HepG2 (cell line): Measurements from ENCODE around the gene VPS50. TPM values are rescaled to one million over a fixed set of nuclear protein-coding genes. Genes with fewer than 3 reads are reported as not detected.

Experiments
- ATAC-seq: fragments of 200-7000 bp; cut with Tn5 transposase; 3 replicates; pipeline ENCODE4 v1.9.1; 2020; ENCODE audit warnings: mild to moderate bottlenecking, moderate library complexity
- BruUV-seq: library from RNA; stranded (reverse); fragments of 400-500 nt; replicated peaks from 2 replicates; lab custom pipeline; 2021; lab: Mats Ljungman, UMichigan
- CTCF ChIA-PET: fragments of 300-600 bp; formaldehyde crosslinking; extraction: SDS; loops from one replicate; lab custom pipeline; 2021; ENCODE audit warnings: low total read pairs, inconsistent platforms, low intra/inter-chr PET ratio; lab: Yijun Ruan, JAX
- POLR2A ChIA-PET: fragments of 350-600 bp; sonication (Branson Sonifier 250); formaldehyde crosslinking; loops from one replicate; lab custom pipeline; 2020; ENCODE audit warnings: antibody characterized with exemption, inconsistent platforms; lab: Yijun Ruan, JAX
- DNase-seq: peaks from one replicate; pipeline ENCODE4 v3.0.0-alpha.2; 2015; ENCODE audit warnings: low spot score
- FAIRE-seq: peaks from 3 replicates; lab custom pipeline; 2011; peaks lifted over from hg19 to GRCh38; lab: Jason Lieb, UNC
- H2AFZ ChIP-seq: one replicate; pipeline ENCODE4 v1.6.1; 2011; ENCODE audit warnings: low read length, inconsistent platforms
- H3K27ac ChIP-seq: fragments of 300-600 bp; 3 replicates; pipeline ENCODE4 v1.8.0; 2011; ENCODE audit warnings: mixed run types, mild to moderate bottlenecking, mixed read lengths, low read length, inconsistent platforms; ENCODE audit not compliant: insufficient read depth; ENCODE audit errors: extremely low read length
- H3K27me3 ChIP-seq, 2 experiments: fragments of 200-600 bp in 1 of 2; 2 replicates in 1 of 2; 3 replicates in 1 of 2; pipeline versions ENCODE4 v1.6.0 to v1.8.0; 2011; ENCODE audit warnings: low read length in 2 of 2, mild to moderate bottlenecking in 2 of 2, moderate library complexity in 2 of 2, inconsistent platforms in 1 of 2; ENCODE audit not compliant: insufficient read depth in 2 of 2, control insufficient read depth in 1 of 2
- H3K36me3 ChIP-seq, 2 experiments: fragments of 200-600 bp in 1 of 2; replicated peaks in 1 of 2; 2 replicates in 1 of 2; 3 replicates in 1 of 2; pipeline versions ENCODE4 v1.5.1 to v1.8.0; 2011; ENCODE audit warnings: low read length in 2 of 2, inconsistent platforms in 1 of 2; ENCODE audit not compliant: insufficient read depth in 2 of 2, control insufficient read depth in 1 of 2
- H3K4me1 ChIP-seq: 2 replicates; pipeline ENCODE4 v1.5.1; 2012; ENCODE audit warnings: low read length, inconsistent platforms; ENCODE audit not compliant: insufficient read depth
- H3K4me2 ChIP-seq: 2 replicates; pipeline ENCODE4 v1.6.0; 2011; ENCODE audit warnings: low read depth, low read length, inconsistent platforms
- H3K4me3 ChIP-seq, 3 experiments: fragments of 200-600 bp in 1 of 3; sonication (generic), shearing (Covaris generic) in 1 of 3; replicated peaks in 1 of 3; 2 replicates each; pipeline ENCODE4 v1.5.1; 2011 to 2016; ENCODE audit warnings: low read length in 3 of 3, inconsistent platforms in 2 of 3, low read depth in 2 of 3, mild to moderate bottlenecking in 2 of 3, control low read depth in 1 of 3, mixed read lengths in 1 of 3; ENCODE audit not compliant: insufficient read depth in 1 of 3
- H3K79me2 ChIP-seq: one replicate; pipeline ENCODE4 v1.6.1; 2011; ENCODE audit warnings: low read length, inconsistent platforms; ENCODE audit not compliant: insufficient read depth
- H3K9ac ChIP-seq: 2 replicates; pipeline ENCODE4 v1.6.0; 2011; ENCODE audit warnings: mild to moderate bottlenecking, low read depth, low read length, inconsistent platforms; ENCODE audit not compliant: insufficient read depth
- H3K9me3 ChIP-seq: 2 replicates; pipeline ENCODE4 v1.5.1; 2012; ENCODE audit warnings: mild to moderate bottlenecking, low read length
- H4K20me1 ChIP-seq: 2 replicates; pipeline ENCODE4 v1.6.0; 2011; ENCODE audit warnings: inconsistent platforms, mild to moderate bottlenecking, low read length, moderate library complexity; ENCODE audit not compliant: insufficient read depth
- AHR ChIP-seq: IDR thresholded peaks from 2 replicates; pipeline ENCODE4 v1.6.1; 2018; ENCODE audit warnings: missing genetic modification reagents, missing compliant biosample characterization
- ATF7-NPFF ChIP-seq: sonication (generic); formaldehyde crosslinking; IDR thresholded peaks from 2 replicates; pipeline ENCODE4 v1.8.1; 2023; ENCODE audit warnings: mild to moderate bottlenecking, low read depth, missing genetic modification reagents, moderate library complexity
- CENPBD1 ChIP-seq: sonication (generic); formaldehyde crosslinking; IDR thresholded peaks from 2 replicates; pipeline ENCODE4 v1.8.0; 2022; ENCODE audit warnings: missing genetic modification reagents, low read depth, mild to moderate bottlenecking, borderline replicate concordance
- ZBTB40 ChIP-seq, 2 experiments: fragments of 450-650 bp in 1 of 2; sonication (generic) in 1 of 2; formaldehyde crosslinking in 1 of 2; IDR thresholded peaks; 2 replicates each; pipeline versions ENCODE4 v1.6.1 to v1.8.0; 2016 to 2022; ENCODE audit warnings: antibody characterized with exemption in 1 of 2, mild to moderate bottlenecking in 1 of 2, missing genetic modification reagents in 1 of 2
- ZNF451 ChIP-seq: sonication (generic); formaldehyde crosslinking; IDR thresholded peaks from 2 replicates; pipeline ENCODE4 v1.5.0; 2020; ENCODE audit warnings: mild to moderate bottlenecking, missing genetic modification reagents
- ZNF83 ChIP-seq: sonication (generic); formaldehyde crosslinking; IDR thresholded peaks from 2 replicates; pipeline ENCODE4 v1.4.0; 2020; ENCODE audit warnings: missing genetic modification reagents, mild to moderate bottlenecking, borderline replicate concordance
- WGBS: methylation state at CpG from one replicate; pipeline ENCODE4 v1.1.6; 2017; ENCODE audit warnings: low lambda C conversion rate; 5-methylcytosine and 5-hydroxymethylcytosine counted together
- in situ Hi-C: cut with HindIII; loops from 2 replicates; pipeline ENCODE4 v1.10.0; 2017; ENCODE audit warnings: low pct_unique_long_range_greater_than_20kb; ENCODE audit not compliant: extremely low pct_ligation_motif_present
- intact Hi-C: fragments of 100-400 bp; cut with micrococcal nuclease; formaldehyde crosslinking; loops from one replicate; pipeline ENCODE4 v1.10.0; 2022; ENCODE audit not compliant: unreplicated experiment
- polyA plus RNA-seq, 8 experiments: library from polyadenylated mRNA; depleted of rRNA in 3 of 8; stranded (reverse) in 7 of 8; unstranded in 1 of 8; fragments of >200 nt; fragmentation: Illumina TruSeq in 4 of 8; extraction: Trizol in 4 of 8; gene quantifications; 2 replicates each; pipeline versions ENCODE4 v1.2.1 to v1.2.3, GENCODE V29; 2011 to 2016; ENCODE audit warnings: low read depth in 4 of 8, missing spikeins in 1 of 8, mixed read lengths in 1 of 8; ENCODE audit not compliant: insufficient read depth in 1 of 8
- total RNA-seq, 5 experiments: library from RNA; depleted of rRNA; stranded (reverse); fragments of >200 nt; fragmentation: Illumina TruSeq; extraction: Trizol; gene quantifications; 2 replicates each; pipeline ENCODE4 v1.2.3, GENCODE V29; 2016; ENCODE audit warnings: low read depth in 1 of 5
- TF ChIP-seq, protein P1 (sequence below): sonication (generic); formaldehyde crosslinking; IDR thresholded peaks from 2 replicates; pipeline ENCODE4 v1.4.0; 2020; ENCODE audit warnings: missing genetic modification reagents, borderline replicate concordance

The VPS50 gene
- total and polyA plus RNA-seq, 2 of the 13 experiments (the other 11 are each of a cell fraction or from before 2014, with no cell fraction given): 10.3 to 20.4 TPM

DNA sequence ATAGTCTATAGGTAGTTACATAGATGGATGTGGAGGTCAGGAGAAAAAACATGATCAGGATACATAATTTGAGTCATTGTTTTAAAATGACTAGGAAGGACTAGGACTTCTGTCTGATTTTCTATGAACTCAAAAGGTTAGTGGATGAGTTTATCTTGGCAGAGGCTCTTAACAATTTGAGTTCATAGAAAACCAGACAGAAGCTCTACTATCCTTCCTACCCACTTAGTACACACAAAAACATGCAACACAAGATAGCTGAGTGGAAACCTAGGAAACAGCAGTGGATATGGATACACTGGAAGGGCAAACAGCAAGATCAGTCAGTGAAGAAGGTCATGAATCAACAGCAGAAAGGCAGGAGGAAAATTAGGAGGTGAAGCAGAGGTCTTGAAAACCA is 84.6 kb downstream of the VPS50 start (continued):
- TF ChIP-seq ZNF451 (CRISPR knock-in tag) (no peak), CENPBD1 (CRISPR knock-in tag) (no peak), AHR (no peak), ZNF83 (CRISPR knock-in tag) (no peak), ATF7-NPFF (CRISPR knock-in tag) (no peak)

GRCh38 chr7:93320887-93321286 is 88.7 kb downstream of the VPS50 start:
- H3K36me3 ChIP-seq: no peaks in the 10 kb centered on the region; a peak in 2 of 5 replicates
- H2AFZ ChIP-seq: no peak overlapping the region
- H3K9me3 ChIP-seq: no peaks in the 10 kb centered on the region
- H3K27me3 ChIP-seq: no peaks in the 10 kb centered on the region
- no peak overlapping the region for H3K27ac ChIP-seq
- TF ChIP-seq, protein P1, sequence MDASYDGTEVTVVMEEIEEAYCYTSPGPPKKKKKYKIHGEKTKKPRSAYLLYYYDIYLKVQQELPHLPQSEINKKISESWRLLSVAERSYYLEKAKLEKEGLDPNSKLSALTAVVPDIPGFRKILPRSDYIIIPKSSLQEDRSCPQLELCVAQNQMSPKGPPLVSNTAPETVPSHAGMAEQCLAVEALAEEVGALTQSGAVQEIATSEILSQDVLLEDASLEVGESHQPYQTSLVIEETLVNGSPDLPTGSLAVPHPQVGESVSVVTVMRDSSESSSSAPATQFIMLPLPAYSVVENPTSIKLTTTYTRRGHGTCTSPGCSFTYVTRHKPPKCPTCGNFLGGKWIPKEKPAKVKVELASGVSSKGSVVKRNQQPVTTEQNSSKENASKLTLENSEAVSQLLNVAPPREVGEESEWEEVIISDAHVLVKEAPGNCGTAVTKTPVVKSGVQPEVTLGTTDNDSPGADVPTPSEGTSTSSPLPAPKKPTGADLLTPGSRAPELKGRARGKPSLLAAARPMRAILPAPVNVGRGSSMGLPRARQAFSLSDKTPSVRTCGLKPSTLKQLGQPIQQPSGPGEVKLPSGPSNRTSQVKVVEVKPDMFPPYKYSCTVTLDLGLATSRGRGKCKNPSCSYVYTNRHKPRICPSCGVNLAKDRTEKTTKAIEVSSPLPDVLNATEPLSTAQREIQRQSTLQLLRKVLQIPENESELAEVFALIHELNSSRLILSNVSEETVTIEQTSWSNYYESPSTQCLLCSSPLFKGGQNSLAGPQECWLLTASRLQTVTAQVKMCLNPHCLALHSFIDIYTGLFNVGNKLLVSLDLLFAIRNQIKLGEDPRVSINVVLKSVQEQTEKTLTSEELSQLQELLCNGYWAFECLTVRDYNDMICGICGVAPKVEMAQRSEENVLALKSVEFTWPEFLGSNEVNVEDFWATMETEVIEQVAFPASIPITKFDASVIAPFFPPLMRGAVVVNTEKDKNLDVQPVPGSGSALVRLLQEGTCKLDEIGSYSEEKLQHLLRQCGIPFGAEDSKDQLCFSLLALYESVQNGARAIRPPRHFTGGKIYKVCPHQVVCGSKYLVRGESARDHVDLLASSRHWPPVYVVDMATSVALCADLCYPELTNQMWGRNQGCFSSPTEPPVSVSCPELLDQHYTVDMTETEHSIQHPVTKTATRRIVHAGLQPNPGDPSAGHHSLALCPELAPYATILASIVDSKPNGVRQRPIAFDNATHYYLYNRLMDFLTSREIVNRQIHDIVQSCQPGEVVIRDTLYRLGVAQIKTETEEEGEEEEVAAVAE (CRISPR knock-in tag): no peak
- TF ChIP-seq ZBTB40 (IDR thresholded peaks at IDR 0.05) (peak; percentile 43; the same call in 1 of the 2 replicates), ZBTB40 (CRISPR knock-in tag; IDR thresholded peaks at IDR 0.05) (peak; percentile 73)
- DNase-seq (no peak), FAIRE-seq (no peak), ATAC-seq (no peak)
- no TSS peak for BruUV-seq
- in situ Hi-C loops: no loop called here
- CTCF ChIA-PET: no interaction called here
- H3K79me2 ChIP-seq: no peaks in the 10 kb centered on the region
- 94% methylated on average over 4 of the region's 4 CpGs for WGBS
- POLR2A ChIA-PET: no interaction called here
- intact Hi-C loops: no loop called here
- no peak overlapping the region for H3K9ac ChIP-seq
- no peaks in the 10 kb centered on the region for H3K4me1 ChIP-seq
- H3K4me3 ChIP-seq: no peak overlapping the region
- H3K4me2 ChIP-seq: no peak overlapping the region
- no peaks in the 10 kb centered on the region for H4K20me1 ChIP-seq
